Endothelial cell of umbilical vein (primary cell): ENCODE results near the gene PARVA. TPM values are rescaled to one million over a fixed set of nuclear protein-coding genes. Genes with fewer than 3 reads are reported as not detected.

Experiments
- BruUV-seq: library from RNA; stranded (reverse); fragments of 400-500 nt; replicated peaks from 2 replicates; lab custom pipeline; 2021; lab: Mats Ljungman, UMichigan
- CTCF ChIA-PET: fragments of 300-600, 350-600 bp; sonication (Branson Sonifier 250); formaldehyde crosslinking; loops from one replicate; lab custom pipeline; 2021; ENCODE audit warnings: antibody characterized with exemption, inconsistent platforms; lab: Charles Lee
- POLR2A ChIA-PET: fragments of 300-600, 350-600 bp; sonication (Branson Sonifier 250); formaldehyde crosslinking; loops from one replicate; lab custom pipeline; 2021; ENCODE audit warnings: antibody characterized with exemption, inconsistent platforms; lab: Charles Lee
- DNase-seq: peaks from one replicate; pipeline ENCODE4 v3.0.0-alpha.2; 2011; ENCODE audit warnings: low read depth, low spot score
- FAIRE-seq: peaks from 2 replicates; lab custom pipeline; 2011; peaks lifted over from hg19 to GRCh38; lab: Jason Lieb, UNC
- H2AFZ ChIP-seq: 2 replicates; pipeline ENCODE4 v1.6.0; 2012; ENCODE audit warnings: low read depth, low read length, control low read depth, inconsistent platforms
- H3K27ac ChIP-seq: 2 replicates; pipeline ENCODE4 v1.5.1; 2011; ENCODE audit warnings: low read depth, mild to moderate bottlenecking, control low read depth, low read length, moderate library complexity; ENCODE audit not compliant: insufficient read depth
- H3K27me3 ChIP-seq, 2 experiments: 2 replicates each; pipeline versions ENCODE4 v1.6.0 to v1.6.1; 2011; ENCODE audit warnings: low read length in 2 of 2, mixed read lengths in 1 of 2; ENCODE audit not compliant: control insufficient read depth in 2 of 2, insufficient read depth in 2 of 2
- H3K36me3 ChIP-seq, 2 experiments: 2 replicates in 1 of 2; 3 replicates in 1 of 2; pipeline ENCODE4 v1.5.1; 2011; ENCODE audit warnings: low read length in 2 of 2, mild to moderate bottlenecking in 1 of 2, moderate library complexity in 1 of 2; ENCODE audit not compliant: control insufficient read depth in 2 of 2, insufficient read depth in 2 of 2; ENCODE audit errors: extremely low read depth in 1 of 2
- H3K4me1 ChIP-seq: 3 replicates; pipeline ENCODE4 v1.5.1; 2011; ENCODE audit warnings: mild to moderate bottlenecking, low read length; ENCODE audit not compliant: control insufficient read depth, insufficient read depth; ENCODE audit errors: extremely low read depth
- H3K4me2 ChIP-seq: 2 replicates; pipeline ENCODE4 v1.6.1; 2011; ENCODE audit warnings: low read length, control low read depth, mixed read lengths; ENCODE audit not compliant: insufficient read depth
- H3K4me3 ChIP-seq, 3 experiments: fragments of 200-600 bp in 1 of 3; sonication (generic), shearing (Covaris generic) in 1 of 3; replicated peaks in 1 of 3; 2 replicates each; pipeline ENCODE4 v1.5.1; 2011 to 2016; ENCODE audit warnings: control low read depth in 3 of 3, low read length in 3 of 3, mild to moderate bottlenecking in 2 of 3, inconsistent platforms in 1 of 3, low read depth in 1 of 3, moderate library complexity in 1 of 3; ENCODE audit not compliant: insufficient read depth in 1 of 3
- H3K79me2 ChIP-seq: 2 replicates; pipeline ENCODE4 v1.6.0; 2012; ENCODE audit warnings: low read length, inconsistent platforms; ENCODE audit not compliant: control insufficient read depth, insufficient read depth
- H3K9ac ChIP-seq: replicated peaks from 2 replicates; pipeline ENCODE3; 2011; ENCODE audit warnings: low read length, control low read depth; ENCODE audit not compliant: insufficient read depth; ENCODE audit errors: extremely low read depth
- H3K9me1 ChIP-seq: replicated peaks from 3 replicates; pipeline ENCODE4 v1.6.0; 2011; ENCODE audit warnings: mild to moderate bottlenecking, low read length; ENCODE audit not compliant: control insufficient read depth, insufficient read depth; ENCODE audit errors: extremely low read depth
- H3K9me3 ChIP-seq: replicated peaks from 2 replicates; pipeline ENCODE4 v1.5.1; 2012; ENCODE audit warnings: low read length, inconsistent platforms; ENCODE audit not compliant: control insufficient read depth, insufficient read depth
- H4K20me1 ChIP-seq: replicated peaks from 2 replicates; pipeline ENCODE3; 2011; ENCODE audit warnings: mild to moderate bottlenecking, low read length; ENCODE audit not compliant: control insufficient read depth, insufficient read depth; ENCODE audit errors: extremely low read depth
- CTCF ChIP-seq, 2 donors: IDR thresholded peaks; 1 replicate in 1 of 2; 2 replicates in 1 of 2; pipeline ENCODE4 v1.5.1; 2011; ENCODE audit warnings: low read length in 2 of 2, mild to moderate bottlenecking in 2 of 2, moderate library complexity in 2 of 2, control low read depth in 1 of 2, inconsistent platforms in 1 of 2, low read depth in 1 of 2; ENCODE audit not compliant: insufficient read depth in 1 of 2; ENCODE audit errors: extremely low read depth in 1 of 2
- EZH2 ChIP-seq: IDR thresholded peaks from 2 replicates; pipeline ENCODE4 v1.6.1; 2012; ENCODE audit warnings: borderline replicate concordance, low read depth, mild to moderate bottlenecking, moderate library complexity, low read length, inconsistent platforms; ENCODE audit not compliant: severe bottlenecking
- FOS ChIP-seq: IDR thresholded peaks from 2 replicates; pipeline ENCODE4 v1.6.1; 2011; ENCODE audit warnings: mild to moderate bottlenecking, low read length, moderate library complexity, borderline replicate concordance; ENCODE audit not compliant: insufficient read depth
- GATA2 ChIP-seq: IDR thresholded peaks from 2 replicates; pipeline ENCODE4 v1.7.0; 2011; ENCODE audit warnings: low read depth, mild to moderate bottlenecking, moderate library complexity, mixed read lengths, low read length; ENCODE audit not compliant: insufficient read length, insufficient read depth
- JUN ChIP-seq: IDR thresholded peaks from 2 replicates; pipeline ENCODE4 v1.6.1; 2011; ENCODE audit warnings: borderline replicate concordance, low read depth; ENCODE audit not compliant: insufficient read length, insufficient read depth
- MYC ChIP-seq: IDR thresholded peaks from one replicate; pipeline ENCODE4 v1.6.1; 2011; ENCODE audit warnings: mild to moderate bottlenecking, low read depth, low read length
- POLR2A ChIP-seq: IDR thresholded peaks from 2 replicates; pipeline ENCODE4 v1.6.1; 2012; ENCODE audit warnings: low read depth, mild to moderate bottlenecking, control low read depth, low read length
- POLR2AphosphoS5 ChIP-seq: IDR thresholded peaks from 2 replicates; pipeline ENCODE4 v1.6.1; 2012; ENCODE audit warnings: low read depth, mild to moderate bottlenecking, control low read depth, low read length, moderate library complexity; ENCODE audit not compliant: insufficient read depth
- dilution Hi-C: fragments of 300-500 bp; cut with MboI; formaldehyde crosslinking; loops from one replicate; pipeline ENCODE4 v1.15.0; 2019; ENCODE audit warnings: low sequenced_read_pairs; ENCODE audit not compliant: extremely low pct_ligation_motif_present
- intact Hi-C: fragments of 100-400 bp; cut with micrococcal nuclease; formaldehyde crosslinking; loops from one replicate; pipeline ENCODE4 v1.10.0; 2022
- polyA plus RNA-seq, 4 experiments: library from polyadenylated mRNA; depleted of rRNA in 3 of 4; stranded (reverse) in 3 of 4; unstranded in 1 of 4; fragments of >200 nt; gene quantifications; 2 replicates each; pipeline versions ENCODE4 v1.2.1 to v1.2.3, GENCODE V29; 2011 to 2012; ENCODE audit warnings: missing spikeins in 1 of 4
- total RNA-seq: library from RNA; stranded (reverse); gene quantifications from 2 replicates; pipeline ENCODE4 v1.2.3, GENCODE V29; 2021
- TF ChIP-seq, protein P1 (sequence below): IDR thresholded peaks from 2 replicates; pipeline ENCODE4 v1.6.1; 2011; ENCODE audit not compliant: insufficient read depth, insufficient read length

PARVA gene
- total and polyA plus RNA-seq, 2 donors (not counting 3 experiments of a cell fraction or from before 2014, with no cell fraction given): 40.6 to 104 TPM

- Histone ChIP-seq H3K4me2 (no peak overlapping the region), H3K27me3 (no peaks in the 10 kb centered on the region), H3K36me3 (no peaks in the 10 kb centered on the region), H3K4me3 (no peak overlapping the region), H4K20me1 (peaks cover 8% of the 10 kb centered on the region), H3K4me1 (peaks cover 18% of the 10 kb centered on the region), H3K9me1 (peaks cover 3% of the 10 kb centered on the region), H3K9ac (no peak overlapping the region), H3K27ac (no peak overlapping the region), H2AFZ (no peak overlapping the region), H3K79me2 (peaks cover 24% of the 10 kb centered on the region), H3K9me3 (no peaks in the 10 kb centered on the region)
- intact Hi-C loops: no loop called here
- POLR2A ChIA-PET: no interaction called here
- DNase-seq (no peak), FAIRE-seq (no peak)
- dilution Hi-C loops: no loop called here
- no TSS peak for BruUV-seq
- TF ChIP-seq, protein P1, sequence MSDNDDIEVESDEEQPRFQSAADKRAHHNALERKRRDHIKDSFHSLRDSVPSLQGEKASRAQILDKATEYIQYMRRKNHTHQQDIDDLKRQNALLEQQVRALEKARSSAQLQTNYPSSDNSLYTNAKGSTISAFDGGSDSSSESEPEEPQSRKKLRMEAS: no peak
- TF ChIP-seq JUN (no peak), FOS (no peak), MYC (no peak)
- CTCF ChIA-PET: no interaction called here
These were observed 73.9 kb downstream of the PARVA start for GRCh38 chr11:12451179-12451814.

- dilution Hi-C loops: no loop called here
- no peak for DNase-seq
- H3K79me2 ChIP-seq: peaks cover 39% of the 10 kb centered on the region
- FAIRE-seq: no peak
- peaks cover 18% of the 10 kb centered on the region for H3K4me1 ChIP-seq
- intact Hi-C loops: no loop called here
- H4K20me1 ChIP-seq: peaks cover 5% of the 10 kb centered on the region
- no peaks in the 10 kb centered on the region for H3K36me3 ChIP-seq
- TF ChIP-seq POLR2A (no peak), FOS (no peak), EZH2 (no peak), GATA2 (no peak), JUN (no peak), MYC (no peak), POLR2AphosphoS5 (no peak), CTCF (IDR thresholded peaks at IDR 0.05; ENCODE audit: extremely low read depth in 1 of 2, insufficient read depth in 1 of 2, low read depth in 1 of 2, low read length in 2 of 2) (no peak)
- TF ChIP-seq, protein P1: no peak
- no peak overlapping the region for H3K27ac ChIP-seq
- no TSS peak for BruUV-seq
- no peak overlapping the region for H3K9ac ChIP-seq
- no peak overlapping the region for H3K4me2 ChIP-seq
- no peaks in the 10 kb centered on the region for H3K9me3 ChIP-seq
- H3K9me1 ChIP-seq: peaks cover 1% of the 10 kb centered on the region
- CTCF ChIA-PET: interaction anchor here (0.7 to 1.9 kb wide), 5 partner anchors 8 to 41 kb away, joined by 3 to 7 read pairs (median 3); no protein-coding TSS in a partner anchor
- POLR2A ChIA-PET: interaction anchor here (0.5 kb wide), 1 partner anchor 638 kb away, joined by 5 read pairs; no protein-coding TSS in a partner anchor
- H2AFZ ChIP-seq: no peak overlapping the region
- no peak overlapping the region for H3K4me3 ChIP-seq
- H3K27me3 ChIP-seq: no peaks in the 10 kb centered on the region
These were observed 75.9 kb downstream of the PARVA start for GRCh38 chr11:12453243-12453642.
